ENCODE data around the gene ADORA1.

ADORA1 gene

GRCh38 chr1:203130358-203130985 is 2.9 kb downstream of the ADORA1 start:
- TF ChIP-seq FOXP2 (optimal IDR thresholded peaks at IDR 0.05; ENCODE audit: control extremely low read depth, extremely low read length, insufficient read depth) (no peak), EZH2 (IDR thresholded peaks at IDR 0.05) (no peak), POLR2AphosphoS5 (IDR thresholded peaks at IDR 0.05; ENCODE audit: borderline replicate concordance, low read depth, low read length) (no peak)
- Histone ChIP-seq H3K27ac (no peak overlapping the region), H3K9me3 (ENCODE audit: low read depth, low read length) (no peaks in the 10 kb centered on the region), H3K36me3 (ENCODE audit: insufficient read depth, low read length) (no peaks in the 10 kb centered on the region), H3K4me3 (no peak overlapping the region), H3K9ac (ENCODE audit: insufficient read length) (no peak overlapping the region)
- no peak for DNase-seq (ENCODE audit: low read depth, low spot score)

GRCh38 chr1:203131548-203132200 is 4.1 kb downstream of the ADORA1 start:
- Histone ChIP-seq H3K9ac (ENCODE audit: insufficient read length) (no peak overlapping the region), H3K27ac (no peak overlapping the region), H3K9me3 (ENCODE audit: low read depth, low read length) (no peaks in the 10 kb centered on the region), H3K36me3 (ENCODE audit: insufficient read depth, low read length) (no peaks in the 10 kb centered on the region), H3K4me3 (no peak overlapping the region)
- TF ChIP-seq FOXP2 (optimal IDR thresholded peaks at IDR 0.05; ENCODE audit: control extremely low read depth, extremely low read length, insufficient read depth) (no peak), POLR2AphosphoS5 (IDR thresholded peaks at IDR 0.05; ENCODE audit: borderline replicate concordance, low read depth, low read length) (no peak), EZH2 (IDR thresholded peaks at IDR 0.05) (no peak)
- no peak for DNase-seq (ENCODE audit: low read depth, low spot score)

- Histone ChIP-seq H3K27ac (no peak overlapping the region), H3K9ac (ENCODE audit: insufficient read length) (no peak overlapping the region), H3K4me3 (no peak overlapping the region), H3K9me3 (ENCODE audit: low read depth, low read length) (no peaks in the 10 kb centered on the region), H3K36me3 (ENCODE audit: insufficient read depth, low read length) (no peaks in the 10 kb centered on the region)
- TF ChIP-seq POLR2AphosphoS5 (IDR thresholded peaks at IDR 0.05; ENCODE audit: borderline replicate concordance, low read depth, low read length) (no peak), EZH2 (IDR thresholded peaks at IDR 0.05) (no peak), FOXP2 (optimal IDR thresholded peaks at IDR 0.05; ENCODE audit: control extremely low read depth, extremely low read length, insufficient read depth) (no peak)
- DNase-seq (ENCODE audit: low read depth, low spot score): no peak
Measured at GRCh38 chr1:203133970-203134725, 6.6 kb downstream of the ADORA1 start.

- Histone ChIP-seq H3K9me3 (ENCODE audit: low read depth, low read length) (no peaks in the 10 kb centered on the region), H3K4me3 (no peak overlapping the region), H3K36me3 (ENCODE audit: insufficient read depth, low read length) (no peaks in the 10 kb centered on the region), H3K9ac (ENCODE audit: insufficient read length) (no peak overlapping the region), H3K27ac (no peak overlapping the region)
- no peak for TF ChIP-seq FOXP2 (optimal IDR thresholded peaks at IDR 0.05; ENCODE audit: control extremely low read depth, extremely low read length, insufficient read depth)
- TF ChIP-seq EZH2 (IDR thresholded peaks at IDR 0.05): no peak
- no peak for TF ChIP-seq POLR2AphosphoS5 (IDR thresholded peaks at IDR 0.05; ENCODE audit: borderline replicate concordance, low read depth, low read length)
- no peak for DNase-seq (ENCODE audit: low read depth, low spot score)
Measured at GRCh38 chr1:203135636-203136305, 8.2 kb downstream of the ADORA1 start.

- no peak overlapping the region for H3K27ac ChIP-seq
- TF ChIP-seq POLR2AphosphoS5 (IDR thresholded peaks at IDR 0.05; ENCODE audit: borderline replicate concordance, low read depth, low read length): no peak
- no peak for TF ChIP-seq EZH2 (IDR thresholded peaks at IDR 0.05)
- TF ChIP-seq FOXP2 (optimal IDR thresholded peaks at IDR 0.05; ENCODE audit: control extremely low read depth, extremely low read length, insufficient read depth): no peak
- H3K9ac ChIP-seq (ENCODE audit: insufficient read length): no peak overlapping the region
- no peaks in the 10 kb centered on the region for H3K36me3 ChIP-seq (ENCODE audit: insufficient read depth, low read length)
- no peak for DNase-seq (ENCODE audit: low read depth, low spot score)
- no peak overlapping the region for H3K4me3 ChIP-seq
- H3K9me3 ChIP-seq (ENCODE audit: low read depth, low read length): no peaks in the 10 kb centered on the region
Measured at GRCh38 chr1:203136409-203137042, 9.0 kb downstream of the ADORA1 start.

GRCh38 chr1:203137324-203137723 is 9.8 kb downstream of the ADORA1 start:
- TF ChIP-seq FOXP2 (optimal IDR thresholded peaks at IDR 0.05; ENCODE audit: control extremely low read depth, extremely low read length, insufficient read depth) (no peak), EZH2 (IDR thresholded peaks at IDR 0.05) (no peak), POLR2AphosphoS5 (IDR thresholded peaks at IDR 0.05; ENCODE audit: borderline replicate concordance, low read depth, low read length) (no peak)
- no peak overlapping the region for H3K9ac ChIP-seq (ENCODE audit: insufficient read length)

GRCh38 chr1:203138066-203138465 is 10.5 kb downstream of the ADORA1 start:
- no peak for TF ChIP-seq FOXP2 (optimal IDR thresholded peaks at IDR 0.05; ENCODE audit: control extremely low read depth, extremely low read length, insufficient read depth)
- TF ChIP-seq EZH2 (IDR thresholded peaks at IDR 0.05): no peak
- TF ChIP-seq POLR2AphosphoS5 (IDR thresholded peaks at IDR 0.05; ENCODE audit: borderline replicate concordance, low read depth, low read length): no peak
- DNase-seq (ENCODE audit: low read depth, low spot score): no peak
- H3K27ac ChIP-seq: no peak overlapping the region
- H3K9ac ChIP-seq (ENCODE audit: insufficient read length): no peak overlapping the region
- no peaks in the 10 kb centered on the region for H3K9me3 ChIP-seq (ENCODE audit: low read depth, low read length)
- H3K4me3 ChIP-seq: no peak overlapping the region
- H3K36me3 ChIP-seq (ENCODE audit: insufficient read depth, low read length): no peaks in the 10 kb centered on the region

More at GRCh38 chr1:203137324-203137723, 9.8 kb downstream of the ADORA1 start:
- no peaks in the 10 kb centered on the region for H3K9me3 ChIP-seq (ENCODE audit: low read depth, low read length)
- H3K4me3 ChIP-seq: no peak overlapping the region
- DNase-seq (ENCODE audit: low read depth, low spot score): no peak
- no peak overlapping the region for H3K27ac ChIP-seq
- H3K36me3 ChIP-seq (ENCODE audit: insufficient read depth, low read length): no peaks in the 10 kb centered on the region
